ENCODE results near the gene MLPH. TPM values are rescaled to one million over a fixed set of nuclear protein-coding genes. Genes with fewer than 3 reads are reported as not detected.

The MLPH gene
- total and polyA plus RNA-seq, 2 of the 13 experiments (the other 11 are each of a cell fraction or from before 2014, with no cell fraction given): 0.12 TPM; not detected in 1

DNA sequence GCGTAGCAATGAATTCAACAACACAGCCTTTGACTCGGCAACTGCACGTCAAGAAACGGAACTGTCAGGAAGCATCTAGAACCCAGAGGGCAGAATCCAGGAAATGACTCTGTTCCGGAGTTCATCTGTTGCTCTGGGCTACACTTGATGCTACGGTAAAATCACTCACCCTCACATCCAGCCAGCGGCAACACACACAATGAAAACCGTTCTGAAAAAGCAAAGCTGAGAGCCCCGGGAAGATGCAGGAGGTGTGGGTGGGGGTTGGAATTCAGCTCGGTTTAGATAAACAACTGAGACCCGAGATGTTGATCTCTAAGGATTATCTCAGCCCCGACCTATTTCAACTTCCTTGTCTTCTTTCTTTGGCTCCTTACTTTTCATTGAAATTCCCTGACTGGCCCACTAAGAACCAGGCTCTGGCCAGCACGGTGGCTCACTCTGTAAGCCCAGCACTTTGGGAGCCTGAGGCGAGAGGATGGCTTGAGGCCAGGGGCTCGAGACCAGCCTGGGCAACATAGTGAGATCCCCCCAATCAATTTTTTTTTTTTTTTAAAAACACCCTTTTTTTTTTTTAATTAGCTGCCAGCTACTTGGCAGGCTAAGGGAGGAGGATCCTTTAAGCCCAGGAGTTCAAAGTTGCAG lies 116.8 kb downstream of the MLPH start (continued):
- TF ChIP-seq, protein P1, sequence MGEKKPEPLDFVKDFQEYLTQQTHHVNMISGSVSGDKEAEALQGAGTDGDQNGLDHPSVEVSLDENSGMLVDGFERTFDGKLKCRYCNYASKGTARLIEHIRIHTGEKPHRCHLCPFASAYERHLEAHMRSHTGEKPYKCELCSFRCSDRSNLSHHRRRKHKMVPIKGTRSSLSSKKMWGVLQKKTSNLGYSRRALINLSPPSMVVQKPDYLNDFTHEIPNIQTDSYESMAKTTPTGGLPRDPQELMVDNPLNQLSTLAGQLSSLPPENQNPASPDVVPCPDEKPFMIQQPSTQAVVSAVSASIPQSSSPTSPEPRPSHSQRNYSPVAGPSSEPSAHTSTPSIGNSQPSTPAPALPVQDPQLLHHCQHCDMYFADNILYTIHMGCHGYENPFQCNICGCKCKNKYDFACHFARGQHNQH (CRISPR knock-in tag; IDR thresholded peaks at IDR 0.05): no peak
- TF ChIP-seq RBAK (CRISPR knock-in tag; IDR thresholded peaks at IDR 0.05) (no peak), ZNF598 (CRISPR knock-in tag; IDR thresholded peaks at IDR 0.05; ENCODE audit: borderline replicate concordance) (no peak), ZBTB7B (CRISPR knock-in tag; IDR thresholded peaks at IDR 0.05) (0 out of 2 replicates have a peak, but pooled peaks have one; percentile 23), ZNF136 (CRISPR knock-in tag; IDR thresholded peaks at IDR 0.05; ENCODE audit: low read depth) (no peak), PTBP1 (IDR thresholded peaks at IDR 0.05; ENCODE audit: low read depth, low read length, poor library complexity, severe bottlenecking) (no peak), ATF1 (CRISPR knock-in tag; IDR thresholded peaks at IDR 0.05) (0 out of 2 replicates have a peak, but pooled peaks have one; percentile 35), ESRRA (CRISPR knock-in tag; IDR thresholded peaks at IDR 0.05; ENCODE audit: low read depth) (no peak), NR3C1 (CRISPR knock-in tag; IDR thresholded peaks at IDR 0.05) (no peak)
- TF ChIP-seq, protein P2, sequence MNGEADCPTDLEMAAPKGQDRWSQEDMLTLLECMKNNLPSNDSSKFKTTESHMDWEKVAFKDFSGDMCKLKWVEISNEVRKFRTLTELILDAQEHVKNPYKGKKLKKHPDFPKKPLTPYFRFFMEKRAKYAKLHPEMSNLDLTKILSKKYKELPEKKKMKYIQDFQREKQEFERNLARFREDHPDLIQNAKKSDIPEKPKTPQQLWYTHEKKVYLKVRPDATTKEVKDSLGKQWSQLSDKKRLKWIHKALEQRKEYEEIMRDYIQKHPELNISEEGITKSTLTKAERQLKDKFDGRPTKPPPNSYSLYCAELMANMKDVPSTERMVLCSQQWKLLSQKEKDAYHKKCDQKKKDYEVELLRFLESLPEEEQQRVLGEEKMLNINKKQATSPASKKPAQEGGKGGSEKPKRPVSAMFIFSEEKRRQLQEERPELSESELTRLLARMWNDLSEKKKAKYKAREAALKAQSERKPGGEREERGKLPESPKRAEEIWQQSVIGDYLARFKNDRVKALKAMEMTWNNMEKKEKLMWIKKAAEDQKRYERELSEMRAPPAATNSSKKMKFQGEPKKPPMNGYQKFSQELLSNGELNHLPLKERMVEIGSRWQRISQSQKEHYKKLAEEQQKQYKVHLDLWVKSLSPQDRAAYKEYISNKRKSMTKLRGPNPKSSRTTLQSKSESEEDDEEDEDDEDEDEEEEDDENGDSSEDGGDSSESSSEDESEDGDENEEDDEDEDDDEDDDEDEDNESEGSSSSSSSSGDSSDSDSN (CRISPR knock-in tag; IDR thresholded peaks at IDR 0.05): no peak
- TF ChIP-seq, protein P3, sequence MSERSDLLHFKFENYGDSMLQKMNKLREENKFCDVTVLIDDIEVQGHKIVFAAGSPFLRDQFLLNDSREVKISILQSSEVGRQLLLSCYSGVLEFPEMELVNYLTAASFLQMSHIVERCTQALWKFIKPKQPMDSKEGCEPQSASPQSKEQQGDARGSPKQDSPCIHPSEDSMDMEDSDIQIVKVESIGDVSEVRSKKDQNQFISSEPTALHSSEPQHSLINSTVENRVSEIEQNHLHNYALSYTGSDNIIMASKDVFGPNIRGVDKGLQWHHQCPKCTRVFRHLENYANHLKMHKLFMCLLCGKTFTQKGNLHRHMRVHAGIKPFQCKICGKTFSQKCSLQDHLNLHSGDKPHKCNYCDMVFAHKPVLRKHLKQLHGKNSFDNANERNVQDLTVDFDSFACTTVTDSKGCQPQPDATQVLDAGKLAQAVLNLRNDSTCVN (CRISPR knock-in tag; IDR thresholded peaks at IDR 0.05; ENCODE audit: borderline replicate concordance): peak; percentile 75; the same call in 1 of the 2 replicates
- TF ChIP-seq, protein P4, sequence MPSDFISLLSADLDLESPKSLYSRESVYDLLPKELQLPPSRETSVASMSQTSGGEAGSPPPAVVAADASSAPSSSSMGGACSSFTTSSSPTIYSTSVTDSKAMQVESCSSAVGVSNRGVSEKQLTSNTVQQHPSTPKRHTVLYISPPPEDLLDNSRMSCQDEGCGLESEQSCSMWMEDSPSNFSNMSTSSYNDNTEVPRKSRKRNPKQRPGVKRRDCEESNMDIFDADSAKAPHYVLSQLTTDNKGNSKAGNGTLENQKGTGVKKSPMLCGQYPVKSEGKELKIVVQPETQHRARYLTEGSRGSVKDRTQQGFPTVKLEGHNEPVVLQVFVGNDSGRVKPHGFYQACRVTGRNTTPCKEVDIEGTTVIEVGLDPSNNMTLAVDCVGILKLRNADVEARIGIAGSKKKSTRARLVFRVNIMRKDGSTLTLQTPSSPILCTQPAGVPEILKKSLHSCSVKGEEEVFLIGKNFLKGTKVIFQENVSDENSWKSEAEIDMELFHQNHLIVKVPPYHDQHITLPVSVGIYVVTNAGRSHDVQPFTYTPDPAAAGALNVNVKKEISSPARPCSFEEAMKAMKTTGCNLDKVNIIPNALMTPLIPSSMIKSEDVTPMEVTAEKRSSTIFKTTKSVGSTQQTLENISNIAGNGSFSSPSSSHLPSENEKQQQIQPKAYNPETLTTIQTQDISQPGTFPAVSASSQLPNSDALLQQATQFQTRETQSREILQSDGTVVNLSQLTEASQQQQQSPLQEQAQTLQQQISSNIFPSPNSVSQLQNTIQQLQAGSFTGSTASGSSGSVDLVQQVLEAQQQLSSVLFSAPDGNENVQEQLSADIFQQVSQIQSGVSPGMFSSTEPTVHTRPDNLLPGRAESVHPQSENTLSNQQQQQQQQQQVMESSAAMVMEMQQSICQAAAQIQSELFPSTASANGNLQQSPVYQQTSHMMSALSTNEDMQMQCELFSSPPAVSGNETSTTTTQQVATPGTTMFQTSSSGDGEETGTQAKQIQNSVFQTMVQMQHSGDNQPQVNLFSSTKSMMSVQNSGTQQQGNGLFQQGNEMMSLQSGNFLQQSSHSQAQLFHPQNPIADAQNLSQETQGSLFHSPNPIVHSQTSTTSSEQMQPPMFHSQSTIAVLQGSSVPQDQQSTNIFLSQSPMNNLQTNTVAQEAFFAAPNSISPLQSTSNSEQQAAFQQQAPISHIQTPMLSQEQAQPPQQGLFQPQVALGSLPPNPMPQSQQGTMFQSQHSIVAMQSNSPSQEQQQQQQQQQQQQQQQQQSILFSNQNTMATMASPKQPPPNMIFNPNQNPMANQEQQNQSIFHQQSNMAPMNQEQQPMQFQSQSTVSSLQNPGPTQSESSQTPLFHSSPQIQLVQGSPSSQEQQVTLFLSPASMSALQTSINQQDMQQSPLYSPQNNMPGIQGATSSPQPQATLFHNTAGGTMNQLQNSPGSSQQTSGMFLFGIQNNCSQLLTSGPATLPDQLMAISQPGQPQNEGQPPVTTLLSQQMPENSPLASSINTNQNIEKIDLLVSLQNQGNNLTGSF (CRISPR knock-in tag; IDR thresholded peaks at IDR 0.05): no peak
- TF ChIP-seq, protein P5, sequence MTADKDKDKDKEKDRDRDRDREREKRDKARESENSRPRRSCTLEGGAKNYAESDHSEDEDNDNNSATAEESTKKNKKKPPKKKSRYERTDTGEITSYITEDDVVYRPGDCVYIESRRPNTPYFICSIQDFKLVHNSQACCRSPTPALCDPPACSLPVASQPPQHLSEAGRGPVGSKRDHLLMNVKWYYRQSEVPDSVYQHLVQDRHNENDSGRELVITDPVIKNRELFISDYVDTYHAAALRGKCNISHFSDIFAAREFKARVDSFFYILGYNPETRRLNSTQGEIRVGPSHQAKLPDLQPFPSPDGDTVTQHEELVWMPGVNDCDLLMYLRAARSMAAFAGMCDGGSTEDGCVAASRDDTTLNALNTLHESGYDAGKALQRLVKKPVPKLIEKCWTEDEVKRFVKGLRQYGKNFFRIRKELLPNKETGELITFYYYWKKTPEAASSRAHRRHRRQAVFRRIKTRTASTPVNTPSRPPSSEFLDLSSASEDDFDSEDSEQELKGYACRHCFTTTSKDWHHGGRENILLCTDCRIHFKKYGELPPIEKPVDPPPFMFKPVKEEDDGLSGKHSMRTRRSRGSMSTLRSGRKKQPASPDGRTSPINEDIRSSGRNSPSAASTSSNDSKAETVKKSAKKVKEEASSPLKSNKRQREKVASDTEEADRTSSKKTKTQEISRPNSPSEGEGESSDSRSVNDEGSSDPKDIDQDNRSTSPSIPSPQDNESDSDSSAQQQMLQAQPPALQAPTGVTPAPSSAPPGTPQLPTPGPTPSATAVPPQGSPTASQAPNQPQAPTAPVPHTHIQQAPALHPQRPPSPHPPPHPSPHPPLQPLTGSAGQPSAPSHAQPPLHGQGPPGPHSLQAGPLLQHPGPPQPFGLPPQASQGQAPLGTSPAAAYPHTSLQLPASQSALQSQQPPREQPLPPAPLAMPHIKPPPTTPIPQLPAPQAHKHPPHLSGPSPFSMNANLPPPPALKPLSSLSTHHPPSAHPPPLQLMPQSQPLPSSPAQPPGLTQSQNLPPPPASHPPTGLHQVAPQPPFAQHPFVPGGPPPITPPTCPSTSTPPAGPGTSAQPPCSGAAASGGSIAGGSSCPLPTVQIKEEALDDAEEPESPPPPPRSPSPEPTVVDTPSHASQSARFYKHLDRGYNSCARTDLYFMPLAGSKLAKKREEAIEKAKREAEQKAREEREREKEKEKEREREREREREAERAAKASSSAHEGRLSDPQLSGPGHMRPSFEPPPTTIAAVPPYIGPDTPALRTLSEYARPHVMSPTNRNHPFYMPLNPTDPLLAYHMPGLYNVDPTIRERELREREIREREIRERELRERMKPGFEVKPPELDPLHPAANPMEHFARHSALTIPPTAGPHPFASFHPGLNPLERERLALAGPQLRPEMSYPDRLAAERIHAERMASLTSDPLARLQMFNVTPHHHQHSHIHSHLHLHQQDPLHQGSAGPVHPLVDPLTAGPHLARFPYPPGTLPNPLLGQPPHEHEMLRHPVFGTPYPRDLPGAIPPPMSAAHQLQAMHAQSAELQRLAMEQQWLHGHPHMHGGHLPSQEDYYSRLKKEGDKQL (CRISPR knock-in tag; IDR thresholded peaks at IDR 0.05; ENCODE audit: low read depth): no peak
